SKM-1 treated with dmso at 0.1 percent for 144 hours (cell line): ENCODE measurements around the gene NEK2.
"Not testable (repeated sequence)": the region's sequence is repeated elsewhere in the genome, so short reads cannot be mapped to it uniquely, and the experiment has no call there.

Experiments
- DNase-seq: peaks from one replicate; lab custom pipeline; 2025; ENCODE audit not compliant: unreplicated experiment; lab: John Stamatoyannopoulos, UW

Gene NEK2

GRCh38 chr1:211634461-211634860, 41.0 kb downstream of the NEK2 start:
- no peak for DNase-seq

GRCh38 chr1:211633524-211633846, 41.9 kb downstream of the NEK2 start:
- no peak for DNase-seq

- DNase-seq: no peak
Measured at GRCh38 chr1:211632808-211633523, 42.5 kb downstream of the NEK2 start.

- no peak for DNase-seq
Measured at GRCh38 chr1:211632117-211632807, 43.2 kb downstream of the NEK2 start.

GRCh38 chr1:211631168-211631567, 44.3 kb downstream of the NEK2 start:
- no peak for DNase-seq

- no peak for DNase-seq
Measured at GRCh38 chr1:211630236-211631081, 45.0 kb downstream of the NEK2 start.

- no peak for DNase-seq
Measured at GRCh38 chr1:211628417-211628816, 47.0 kb downstream of the NEK2 start.

GRCh38 chr1:211627259-211627658, 48.2 kb downstream of the NEK2 start:
- no peak for DNase-seq

- DNase-seq: not testable (repeated sequence)
Measured at GRCh38 chr1:211625866-211626265, 49.6 kb downstream of the NEK2 start.

- DNase-seq: peak; percentile 55
Measured at GRCh38 chr1:211625040-211625439, 50.4 kb downstream of the NEK2 start.

- DNase-seq: no peak
Measured at GRCh38 chr1:211623515-211623914, 51.9 kb downstream of the NEK2 start.

- DNase-seq: no peak
Measured at GRCh38 chr1:211621447-211622198, 53.8 kb downstream of the NEK2 start.

- DNase-seq: no peak
Measured at GRCh38 chr1:211620097-211620496, 55.3 kb downstream of the NEK2 start.

GRCh38 chr1:211619033-211619996, 56.1 kb downstream of the NEK2 start:
- no peak for DNase-seq

GRCh38 chr1:211616965-211617297, 58.5 kb downstream of the NEK2 start:
- no peak for DNase-seq

GRCh38 chr1:211616231-211616964, 59.0 kb downstream of the NEK2 start:
- DNase-seq: no peak

GRCh38 chr1:211614615-211615014, 60.8 kb downstream of the NEK2 start:
- DNase-seq: no peak

- no peak for DNase-seq
Measured at GRCh38 chr1:211613951-211614350, 61.5 kb downstream of the NEK2 start.

GRCh38 chr1:211613108-211613947, 62.1 kb downstream of the NEK2 start:
- peak; percentile 98 for DNase-seq
